PC-3 (cell line): ENCODE data around the gene FBXW9. TPM values are rescaled to one million over a fixed set of nuclear protein-coding genes. Genes with fewer than 3 reads are reported as not detected.
A peak's percentile ranks its signal among the peaks of the same experiment; 100 is the strongest.
"Not testable (repeated sequence)": the region's sequence is repeated elsewhere in the genome, so short reads cannot be mapped to it uniquely, and the experiment has no call there.

Source experiments
- ATAC-seq: fragments of 200-7000 bp; cut with Tn5 transposase; 2 replicates; pipeline ENCODE4 v1.9.1; 2020; ENCODE audit warnings: mild to moderate bottlenecking, moderate library complexity
- BruUV-seq: library from RNA; stranded (reverse); fragments of 400-500 nt; replicated peaks from 2 replicates; lab custom pipeline; 2021; lab: Mats Ljungman, UMichigan
- CTCF ChIA-PET: fragments of 300-600 bp; sonication (Branson Sonifier 250); formaldehyde crosslinking; loops from one replicate; lab custom pipeline; 2022; ENCODE audit warnings: antibody characterized with exemption; lab: Charles Lee
- POLR2A ChIA-PET: fragments of 300-600 bp; sonication (Branson Sonifier 250); formaldehyde crosslinking; loops from one replicate; lab custom pipeline; 2022; ENCODE audit warnings: antibody characterized with exemption; ENCODE audit not compliant: unreplicated experiment; lab: Charles Lee
- DNase-seq: peaks from one replicate; pipeline ENCODE4 v3.0.0-alpha.2; 2015
- H2AFZ ChIP-seq: fragments of 300-600 bp; sonication (generic); 2 replicates; pipeline ENCODE4 v1.6.0; 2016; ENCODE audit warnings: antibody characterized with exemption, low read length
- H3F3A ChIP-seq: fragments of 300-600 bp; sonication (generic); one replicate; pipeline ENCODE4 v1.6.0; 2017; ENCODE audit warnings: antibody characterized with exemption, low read length, control low read depth, mild to moderate bottlenecking; ENCODE audit not compliant: unreplicated experiment
- H3K27ac ChIP-seq: fragments of 300-600 bp; sonication (generic); 2 replicates; pipeline ENCODE4 v1.5.1; 2016; ENCODE audit warnings: mild to moderate bottlenecking, low read length
- H3K27me3 ChIP-seq: fragments of 300-600 bp; sonication (generic); 2 replicates; pipeline ENCODE4 v1.6.1; 2016; ENCODE audit warnings: low read length, mixed read lengths
- H3K36me3 ChIP-seq: fragments of 300-600 bp; sonication (generic); 2 replicates; pipeline ENCODE4 v1.6.1; 2016; ENCODE audit warnings: low read depth, mixed run types, low read length, mixed read lengths
- H3K4me1 ChIP-seq: fragments of 300-600 bp; sonication (generic); 2 replicates; pipeline ENCODE4 v1.5.1; 2016; ENCODE audit warnings: low read length; ENCODE audit not compliant: insufficient read depth
- H3K4me2 ChIP-seq: fragments of 300-600 bp; sonication (generic); 2 replicates; pipeline ENCODE4 v1.6.0; 2016; ENCODE audit warnings: low read length
- H3K4me3 ChIP-seq: fragments of 300-600 bp; sonication (generic); 2 replicates; pipeline ENCODE4 v1.5.1; 2016; ENCODE audit warnings: mild to moderate bottlenecking, low read length, mixed read lengths
- H3K79me2 ChIP-seq: fragments of 300-600 bp; sonication (generic); 2 replicates; pipeline ENCODE4 v1.6.1; 2017; ENCODE audit warnings: low read length, mixed read lengths
- H3K9ac ChIP-seq: fragments of 300-600 bp; sonication (generic); 2 replicates; pipeline ENCODE4 v1.6.0; 2016; ENCODE audit warnings: mild to moderate bottlenecking, low read length
- H3K9me2 ChIP-seq: fragments of 300-600 bp; sonication (generic); replicated peaks from 2 replicates; pipeline ENCODE4 v1.6.1; 2016; ENCODE audit warnings: mixed run types, low read length, mixed read lengths
- H3K9me3 ChIP-seq: fragments of 300-600 bp; sonication (generic); 2 replicates; pipeline ENCODE4 v1.6.1; 2016; ENCODE audit warnings: low read length, mixed read lengths
- H4K20me1 ChIP-seq: fragments of 300-600 bp; sonication (generic); 2 replicates; pipeline ENCODE4 v1.6.1; 2016; ENCODE audit warnings: low read length, mixed read lengths
- EZH2 ChIP-seq: fragments of 300-600 bp; sonication (generic); IDR thresholded peaks from one replicate; pipeline ENCODE4 v1.6.1; 2017; ENCODE audit warnings: antibody characterized with exemption, mild to moderate bottlenecking, low read length; ENCODE audit not compliant: unreplicated experiment
- EZH2phosphoT487 ChIP-seq: fragments of 300-600 bp; sonication (generic); IDR thresholded peaks from 2 replicates; pipeline ENCODE4 v1.6.1; 2018; ENCODE audit warnings: mild to moderate bottlenecking, antibody characterized with exemption, low read length, borderline replicate concordance
- intact Hi-C: fragments of 100-400 bp; cut with micrococcal nuclease; formaldehyde crosslinking; loops from 2 replicates; pipeline ENCODE4 v1.9.0; 2023
- total RNA-seq: library from RNA; depleted of rRNA; stranded (reverse); fragments of >200 nt; gene quantifications from 2 replicates; pipeline ENCODE4 v1.2.3, GENCODE V29; 2014
- TF ChIP-seq, protein P1 (sequence below): fragments of 300-600 bp; sonication (generic); conservative IDR thresholded peaks from 2 replicates; pipeline ENCODE4 v1.5.1; 2017; ENCODE audit warnings: antibody characterized with exemption, low read depth, mild to moderate bottlenecking, low read length

Gene FBXW9
- total RNA-seq, 1 experiment from 2014 or later = 27.5 TPM

GRCh38 chr19:12727745-12728433, 31.5 kb upstream of the FBXW9 start:
- Histone ChIP-seq H3K9me2 (no peaks in the 10 kb centered on the region), H3K9ac (no peak overlapping the region), H3K27ac (no peak overlapping the region), H2AFZ (no peak overlapping the region), H3F3A (peaks cover 10% of the 10 kb centered on the region), H3K36me3 (peaks cover 39% of the 10 kb centered on the region), H3K27me3 (no peaks in the 10 kb centered on the region), H3K4me3 (no peak overlapping the region), H4K20me1 (peaks cover 14% of the 10 kb centered on the region), H3K9me3 (no peaks in the 10 kb centered on the region), H3K4me1 (peaks cover 21% of the 10 kb centered on the region), H3K4me2 (no peak overlapping the region), H3K79me2 (peaks cover 51% of the 10 kb centered on the region)
- CTCF ChIA-PET = no interaction called here
- TF ChIP-seq EZH2phosphoT487 = no peak
- no peak for TF ChIP-seq EZH2
- TF ChIP-seq, protein P1, sequence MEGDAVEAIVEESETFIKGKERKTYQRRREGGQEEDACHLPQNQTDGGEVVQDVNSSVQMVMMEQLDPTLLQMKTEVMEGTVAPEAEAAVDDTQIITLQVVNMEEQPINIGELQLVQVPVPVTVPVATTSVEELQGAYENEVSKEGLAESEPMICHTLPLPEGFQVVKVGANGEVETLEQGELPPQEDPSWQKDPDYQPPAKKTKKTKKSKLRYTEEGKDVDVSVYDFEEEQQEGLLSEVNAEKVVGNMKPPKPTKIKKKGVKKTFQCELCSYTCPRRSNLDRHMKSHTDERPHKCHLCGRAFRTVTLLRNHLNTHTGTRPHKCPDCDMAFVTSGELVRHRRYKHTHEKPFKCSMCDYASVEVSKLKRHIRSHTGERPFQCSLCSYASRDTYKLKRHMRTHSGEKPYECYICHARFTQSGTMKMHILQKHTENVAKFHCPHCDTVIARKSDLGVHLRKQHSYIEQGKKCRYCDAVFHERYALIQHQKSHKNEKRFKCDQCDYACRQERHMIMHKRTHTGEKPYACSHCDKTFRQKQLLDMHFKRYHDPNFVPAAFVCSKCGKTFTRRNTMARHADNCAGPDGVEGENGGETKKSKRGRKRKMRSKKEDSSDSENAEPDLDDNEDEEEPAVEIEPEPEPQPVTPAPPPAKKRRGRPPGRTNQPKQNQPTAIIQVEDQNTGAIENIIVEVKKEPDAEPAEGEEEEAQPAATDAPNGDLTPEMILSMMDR = no peak
- BruUV-seq = no TSS peak
- DNase-seq (no peak), ATAC-seq (peak; percentile 6; the same call in 1 of the 2 replicates)
- POLR2A ChIA-PET = no interaction called here
- intact Hi-C loops = no loop called here

- Histone ChIP-seq H3K9ac (no peak overlapping the region), H3K79me2 (peaks cover 48% of the 10 kb centered on the region), H4K20me1 (peaks cover 6% of the 10 kb centered on the region; the same call in 1 of the 2 replicates), H3K9me2 (no peaks in the 10 kb centered on the region), H3K27ac (no peak overlapping the region), H3K9me3 (no peaks in the 10 kb centered on the region), H3K4me2 (no peak overlapping the region), H3K4me3 (no peak overlapping the region), H3K4me1 (peaks cover 13% of the 10 kb centered on the region; the same call in 1 of the 2 replicates), H2AFZ (no peak overlapping the region), H3K27me3 (no peaks in the 10 kb centered on the region), H3F3A (peaks cover 10% of the 10 kb centered on the region), H3K36me3 (peaks cover 35% of the 10 kb centered on the region)
- ATAC-seq (no peak), DNase-seq (no peak)
- ChIA-PET POLR2A (no interaction called here), CTCF (interaction anchor here (0.7 kb wide), 1 partner anchor 31 kb away, joined by 7 read pairs; no protein-coding TSS in a partner anchor)
- BruUV-seq = no TSS peak
- TF ChIP-seq EZH2phosphoT487 = no peak
- no peak for TF ChIP-seq EZH2
- TF ChIP-seq, protein P1 = no peak
- intact Hi-C loops = no loop called here
Measured at GRCh38 chr19:12726988-12727316, 30.5 kb upstream of the FBXW9 start.

- H3K9ac ChIP-seq, BruUV-seq, H3K4me2 ChIP-seq, POLR2A ChIA-PET, H2AFZ ChIP-seq, H3K27me3 ChIP-seq, DNase-seq, H3K9me3 ChIP-seq, H3K9me2 ChIP-seq, H3K27ac ChIP-seq, H3K4me3 ChIP-seq, intact Hi-C loops, ATAC-seq, H4K20me1 ChIP-seq: not testable (repeated sequence)
- peaks cover 24% of the 10 kb centered on the region for H3K36me3 ChIP-seq
- H3K4me1 ChIP-seq = peaks cover 13% of the 10 kb centered on the region; the same call in 1 of the 2 replicates
- peaks cover 10% of the 10 kb centered on the region for H3F3A ChIP-seq
- CTCF ChIA-PET = interaction anchor here (0.6 kb wide), 1 partner anchor 10 kb away, joined by 3 read pairs; no protein-coding TSS in a partner anchor
- peaks cover 48% of the 10 kb centered on the region for H3K79me2 ChIP-seq
Measured at GRCh38 chr19:12725612-12726011, 29.2 kb upstream of the FBXW9 start.
